HepG2 (cell line): ENCODE results near the gene NLRP5. TPM values are rescaled to one million over a fixed set of nuclear protein-coding genes. Genes with fewer than 3 reads are reported as not detected.

ENCODE experiments used
- ATAC-seq: fragments of 200-7000 bp; cut with Tn5 transposase; 3 replicates; pipeline ENCODE4 v1.9.1; 2020; ENCODE audit warnings: mild to moderate bottlenecking, moderate library complexity
- BruUV-seq: library from RNA; stranded (reverse); fragments of 400-500 nt; replicated peaks from 2 replicates; lab custom pipeline; 2021; lab: Mats Ljungman, UMichigan
- CTCF ChIA-PET: fragments of 300-600 bp; formaldehyde crosslinking; extraction: SDS; loops from one replicate; lab custom pipeline; 2021; ENCODE audit warnings: low total read pairs, inconsistent platforms, low intra/inter-chr PET ratio; lab: Yijun Ruan, JAX
- POLR2A ChIA-PET: fragments of 350-600 bp; sonication (Branson Sonifier 250); formaldehyde crosslinking; loops from one replicate; lab custom pipeline; 2020; ENCODE audit warnings: antibody characterized with exemption, inconsistent platforms; lab: Yijun Ruan, JAX
- DNase-seq: peaks from one replicate; pipeline ENCODE4 v3.0.0-alpha.2; 2015; ENCODE audit warnings: low spot score
- FAIRE-seq: peaks from 3 replicates; lab custom pipeline; 2011; peaks lifted over from hg19 to GRCh38; lab: Jason Lieb, UNC
- H2AFZ ChIP-seq: one replicate; pipeline ENCODE4 v1.6.1; 2011; ENCODE audit warnings: low read length, inconsistent platforms
- H3K27ac ChIP-seq: fragments of 300-600 bp; 3 replicates; pipeline ENCODE4 v1.8.0; 2011; ENCODE audit warnings: mixed run types, mild to moderate bottlenecking, mixed read lengths, low read length, inconsistent platforms; ENCODE audit not compliant: insufficient read depth; ENCODE audit errors: extremely low read length
- H3K27me3 ChIP-seq, 2 experiments: fragments of 200-600 bp in 1 of 2; 2 replicates in 1 of 2; 3 replicates in 1 of 2; pipeline versions ENCODE4 v1.6.0 to v1.8.0; 2011; ENCODE audit warnings: low read length in 2 of 2, mild to moderate bottlenecking in 2 of 2, moderate library complexity in 2 of 2, inconsistent platforms in 1 of 2; ENCODE audit not compliant: insufficient read depth in 2 of 2, control insufficient read depth in 1 of 2
- H3K36me3 ChIP-seq, 2 experiments: fragments of 200-600 bp in 1 of 2; replicated peaks in 1 of 2; 2 replicates in 1 of 2; 3 replicates in 1 of 2; pipeline versions ENCODE4 v1.5.1 to v1.8.0; 2011; ENCODE audit warnings: low read length in 2 of 2, inconsistent platforms in 1 of 2; ENCODE audit not compliant: insufficient read depth in 2 of 2, control insufficient read depth in 1 of 2
- H3K4me1 ChIP-seq: 2 replicates; pipeline ENCODE4 v1.5.1; 2012; ENCODE audit warnings: low read length, inconsistent platforms; ENCODE audit not compliant: insufficient read depth
- H3K4me2 ChIP-seq: 2 replicates; pipeline ENCODE4 v1.6.0; 2011; ENCODE audit warnings: low read depth, low read length, inconsistent platforms
- H3K4me3 ChIP-seq, 3 experiments: fragments of 200-600 bp in 1 of 3; sonication (generic), shearing (Covaris generic) in 1 of 3; replicated peaks in 1 of 3; 2 replicates each; pipeline ENCODE4 v1.5.1; 2011 to 2016; ENCODE audit warnings: low read length in 3 of 3, inconsistent platforms in 2 of 3, low read depth in 2 of 3, mild to moderate bottlenecking in 2 of 3, control low read depth in 1 of 3, mixed read lengths in 1 of 3; ENCODE audit not compliant: insufficient read depth in 1 of 3
- H3K79me2 ChIP-seq: one replicate; pipeline ENCODE4 v1.6.1; 2011; ENCODE audit warnings: low read length, inconsistent platforms; ENCODE audit not compliant: insufficient read depth
- H3K9ac ChIP-seq: 2 replicates; pipeline ENCODE4 v1.6.0; 2011; ENCODE audit warnings: mild to moderate bottlenecking, low read depth, low read length, inconsistent platforms; ENCODE audit not compliant: insufficient read depth
- H3K9me3 ChIP-seq: 2 replicates; pipeline ENCODE4 v1.5.1; 2012; ENCODE audit warnings: mild to moderate bottlenecking, low read length
- H4K20me1 ChIP-seq: 2 replicates; pipeline ENCODE4 v1.6.0; 2011; ENCODE audit warnings: inconsistent platforms, mild to moderate bottlenecking, low read length, moderate library complexity; ENCODE audit not compliant: insufficient read depth
- AGO2 ChIP-seq: fragments of 200-400 bp; formaldehyde crosslinking; optimal IDR thresholded peaks from 2 replicates; pipeline ENCODE3; 2017; ENCODE audit warnings: mild to moderate bottlenecking, low read depth, low read length, moderate library complexity
- AKAP8 ChIP-seq: sonication (generic); formaldehyde crosslinking; IDR thresholded peaks from 2 replicates; pipeline ENCODE4 v1.5.1; 2020; ENCODE audit warnings: mild to moderate bottlenecking, missing genetic modification reagents
- CHD4 ChIP-seq: fragments of 200-600 bp; sonication (generic); IDR thresholded peaks from 2 replicates; pipeline ENCODE4 v1.7.0; 2017; ENCODE audit warnings: mild to moderate bottlenecking, low read length, borderline replicate concordance
- MLX ChIP-seq: IDR thresholded peaks from 2 replicates; pipeline ENCODE4 v1.6.1; 2016
- POLR2G ChIP-seq: fragments of 200-400 bp; formaldehyde crosslinking; IDR thresholded peaks from 2 replicates; pipeline ENCODE4 v1.6.1; 2018; ENCODE audit warnings: mild to moderate bottlenecking, low read depth, low read length, moderate library complexity
- SKI ChIP-seq: fragments of 450-650 bp; IDR thresholded peaks from one replicate; pipeline ENCODE4 v1.6.1; 2018; ENCODE audit warnings: mild to moderate bottlenecking; ENCODE audit not compliant: partially characterized antibody
- ZBTB33 ChIP-seq: sonication (generic); formaldehyde crosslinking; IDR thresholded peaks from 2 replicates; pipeline ENCODE4 v1.4.0; 2020; ENCODE audit warnings: missing genetic modification reagents
- ZNF556 ChIP-seq: sonication (generic); formaldehyde crosslinking; IDR thresholded peaks from 2 replicates; pipeline ENCODE4 v1.4.0; 2020; ENCODE audit warnings: mild to moderate bottlenecking, missing genetic modification reagents, borderline replicate concordance
- ZNF605 ChIP-seq: sonication (generic); formaldehyde crosslinking; IDR thresholded peaks from 2 replicates; pipeline ENCODE4 v1.8.0; 2022; ENCODE audit warnings: mild to moderate bottlenecking, missing genetic modification reagents
- WGBS: methylation state at CpG from one replicate; pipeline ENCODE4 v1.1.6; 2017; ENCODE audit warnings: low lambda C conversion rate; 5-methylcytosine and 5-hydroxymethylcytosine counted together
- in situ Hi-C: cut with HindIII; loops from 2 replicates; pipeline ENCODE4 v1.10.0; 2017; ENCODE audit warnings: low pct_unique_long_range_greater_than_20kb; ENCODE audit not compliant: extremely low pct_ligation_motif_present
- intact Hi-C: fragments of 100-400 bp; cut with micrococcal nuclease; formaldehyde crosslinking; loops from one replicate; pipeline ENCODE4 v1.10.0; 2022; ENCODE audit not compliant: unreplicated experiment
- polyA plus RNA-seq, 8 experiments: library from polyadenylated mRNA; depleted of rRNA in 3 of 8; stranded (reverse) in 7 of 8; unstranded in 1 of 8; fragments of >200 nt; fragmentation: Illumina TruSeq in 4 of 8; extraction: Trizol in 4 of 8; gene quantifications; 2 replicates each; pipeline versions ENCODE4 v1.2.1 to v1.2.3, GENCODE V29; 2011 to 2016; ENCODE audit warnings: low read depth in 4 of 8, missing spikeins in 1 of 8, mixed read lengths in 1 of 8; ENCODE audit not compliant: insufficient read depth in 1 of 8
- total RNA-seq, 5 experiments: library from RNA; depleted of rRNA; stranded (reverse); fragments of >200 nt; fragmentation: Illumina TruSeq; extraction: Trizol; gene quantifications; 2 replicates each; pipeline ENCODE4 v1.2.3, GENCODE V29; 2016; ENCODE audit warnings: low read depth in 1 of 5

The NLRP5 gene
- total and polyA plus RNA-seq, 2 of the 13 experiments (the other 11 are each of a cell fraction or from before 2014, with no cell fraction given): not detected

- TF ChIP-seq ZNF556 (CRISPR knock-in tag) (no peak), ZNF605 (CRISPR knock-in tag) (no peak), SKI (no peak)
Measured at GRCh38 chr19:56091751-56092546, 105.4 kb downstream of the NLRP5 start (continued).

- H3K4me2 ChIP-seq: no peak overlapping the region
- DNase-seq: no peak
- ChIA-PET POLR2A (no interaction called here), CTCF (no interaction called here)
- no peak for ATAC-seq
- H4K20me1 ChIP-seq: peaks cover 35% of the 10 kb centered on the region
- TF ChIP-seq ZBTB33 (CRISPR knock-in tag) (peak; percentile 13; the same call in 1 of the 2 replicates), POLR2G (peak; percentile 38; the same call in 1 of the 2 replicates), AGO2 (peak; percentile 37), MLX (CRISPR knock-in tag) (no peak), CHD4 (no peak), AKAP8 (CRISPR knock-in tag) (peak; percentile 18; the same call in 1 of the 2 replicates)
- TF ChIP-seq, all 625 proteins: peak for 4
- Histone ChIP-seq H3K4me3 (no peak overlapping the region), H3K9ac (no peak overlapping the region), H3K9me3 (peaks cover 11% of the 10 kb centered on the region; the same call in 1 of the 2 replicates), H3K79me2 (peaks cover 39% of the 10 kb centered on the region), H3K4me1 (no peaks in the 10 kb centered on the region), H3K27ac (no peak overlapping the region), H3K36me3 (peaks cover 32 to 71% of the 10 kb centered on the region in 2 experiments), H3K27me3 (no peaks in the 10 kb centered on the region; a peak in 1 of 5 replicates), H2AFZ (no peak overlapping the region)
- in situ Hi-C loops: no loop called here
- BruUV-seq: no TSS peak
- WGBS: 97% methylated on average over 29 of the region's 32 CpGs
- FAIRE-seq: no peak
- intact Hi-C loops: no loop called here
Measured at GRCh38 chr19:56092685-56093631, 106.4 kb downstream of the NLRP5 start.
